Mesodermal cell (in vitro differentiated cells): ENCODE results near the gene SLC4A7.
"Not testable (repeated sequence)": the region's sequence is repeated elsewhere in the genome, so short reads cannot be mapped to it uniquely, and the experiment has no call there.

Experiments
- H3K27ac ChIP-seq: 2 replicates; pipeline ENCODE4 v1.7.0; 2013; ENCODE audit warnings: mild to moderate bottlenecking, low read depth, low read length, moderate library complexity; ENCODE audit not compliant: severe bottlenecking
- H3K36me3 ChIP-seq: 2 replicates; pipeline ENCODE4 v1.7.1; 2013; ENCODE audit warnings: mild to moderate bottlenecking, low read length, moderate library complexity; ENCODE audit not compliant: control insufficient read depth, insufficient read depth
- H3K4me1 ChIP-seq: one replicate; pipeline ENCODE4 v1.7.1; 2013; ENCODE audit warnings: mild to moderate bottlenecking, low read length; ENCODE audit not compliant: insufficient read depth, control insufficient read depth, poor library complexity, severe bottlenecking
- H3K4me3 ChIP-seq: 2 replicates; pipeline ENCODE4 v1.7.0; 2013; ENCODE audit warnings: low read length, control low read depth, mild to moderate bottlenecking; ENCODE audit not compliant: insufficient read depth, poor library complexity, severe bottlenecking; ENCODE audit errors: extremely low read depth
- H3K9me3 ChIP-seq: 2 replicates; pipeline ENCODE4 v1.7.1; 2013; ENCODE audit warnings: mild to moderate bottlenecking, low read length, moderate library complexity; ENCODE audit not compliant: control insufficient read depth
- WGBS, 2 experiments: methylation state at CpG; one replicate each; pipeline ENCODE4 v1.1.5; 2013; ENCODE audit warnings: missing lambda C conversion rate in 2 of 2; ENCODE audit not compliant: insufficient coverage in 2 of 2; 5-methylcytosine and 5-hydroxymethylcytosine counted together

Gene SLC4A7

DNA sequence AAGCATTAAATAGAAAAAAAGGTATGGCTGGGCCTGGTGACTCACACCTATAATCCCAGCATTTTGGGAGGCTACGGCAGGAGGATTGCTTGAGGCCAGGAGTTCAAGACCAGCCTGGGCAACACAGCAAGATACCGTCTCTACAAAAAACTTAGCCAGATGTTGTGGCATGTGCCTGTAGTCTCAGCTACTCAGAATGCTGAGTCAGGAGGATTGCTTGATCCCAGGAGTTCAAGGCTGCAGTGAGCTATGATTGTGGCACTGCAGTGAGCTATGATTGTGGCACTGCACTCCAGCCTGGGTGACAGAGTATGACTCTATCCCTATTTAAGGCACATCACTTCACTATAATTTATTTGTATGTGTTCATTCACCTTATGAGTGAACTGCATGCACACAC, 54.3 kb downstream of the SLC4A7 start:
- no peak overlapping the region for H3K4me3 ChIP-seq
- no peaks in the 10 kb centered on the region for H3K4me1 ChIP-seq
- H3K9me3 ChIP-seq = no peaks in the 10 kb centered on the region
- H3K27ac ChIP-seq = no peak overlapping the region
- WGBS, 2 experiments = 91 to 93% methylated on average over 2 of the region's 2 CpGs
- peaks cover 56% of the 10 kb centered on the region for H3K36me3 ChIP-seq

DNA sequence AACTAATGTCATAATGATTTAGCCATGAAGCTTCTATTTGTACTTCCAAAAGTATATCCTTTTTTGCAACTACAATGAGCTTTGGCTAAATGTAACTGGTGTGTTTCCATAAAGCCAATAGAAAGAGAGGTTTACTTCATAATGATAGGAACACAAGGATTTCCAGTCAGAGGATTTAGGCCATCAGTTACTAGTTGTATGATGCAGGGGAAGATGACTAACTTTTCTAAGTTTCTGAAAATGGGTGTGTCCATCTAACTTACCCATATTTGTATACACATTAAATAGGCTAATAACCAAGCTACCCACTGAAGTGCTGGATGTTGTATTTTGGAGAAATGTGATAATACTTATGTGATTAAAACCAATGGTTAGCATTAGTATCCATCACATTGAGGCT, 55.7 kb downstream of the SLC4A7 start:
- Histone ChIP-seq H3K9me3 (no peaks in the 10 kb centered on the region), H3K27ac (no peak overlapping the region), H3K4me3 (no peak overlapping the region), H3K4me1 (no peaks in the 10 kb centered on the region), H3K36me3 (peaks cover 51% of the 10 kb centered on the region)

DNA sequence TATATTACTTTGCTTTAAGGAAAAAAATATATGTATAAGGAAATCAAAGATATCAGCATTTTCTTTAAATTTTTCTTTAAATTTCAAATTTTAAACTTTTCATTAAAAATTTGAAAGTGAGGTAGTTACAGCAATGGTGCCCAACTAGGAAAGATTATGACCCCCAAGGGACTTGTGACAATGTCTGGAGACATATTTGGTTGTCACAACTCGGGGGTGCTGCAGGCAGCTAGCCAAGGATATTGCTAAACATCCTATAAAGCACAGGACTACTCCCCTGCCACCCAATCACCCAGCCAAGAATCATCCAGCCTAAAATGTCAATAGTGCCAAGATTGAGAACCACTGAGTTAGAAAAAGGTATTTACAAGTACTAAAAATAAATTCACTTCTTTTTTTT, 57.3 kb downstream of the SLC4A7 start:
- no peaks in the 10 kb centered on the region for H3K9me3 ChIP-seq
- peaks cover 54% of the 10 kb centered on the region for H3K36me3 ChIP-seq
- no peaks in the 10 kb centered on the region for H3K4me1 ChIP-seq
- H3K27ac ChIP-seq = no peak overlapping the region
- no CpG with 5 or more reads among the region's 1 CpG for WGBS, 2 experiments
- H3K4me3 ChIP-seq = no peak overlapping the region

DNA sequence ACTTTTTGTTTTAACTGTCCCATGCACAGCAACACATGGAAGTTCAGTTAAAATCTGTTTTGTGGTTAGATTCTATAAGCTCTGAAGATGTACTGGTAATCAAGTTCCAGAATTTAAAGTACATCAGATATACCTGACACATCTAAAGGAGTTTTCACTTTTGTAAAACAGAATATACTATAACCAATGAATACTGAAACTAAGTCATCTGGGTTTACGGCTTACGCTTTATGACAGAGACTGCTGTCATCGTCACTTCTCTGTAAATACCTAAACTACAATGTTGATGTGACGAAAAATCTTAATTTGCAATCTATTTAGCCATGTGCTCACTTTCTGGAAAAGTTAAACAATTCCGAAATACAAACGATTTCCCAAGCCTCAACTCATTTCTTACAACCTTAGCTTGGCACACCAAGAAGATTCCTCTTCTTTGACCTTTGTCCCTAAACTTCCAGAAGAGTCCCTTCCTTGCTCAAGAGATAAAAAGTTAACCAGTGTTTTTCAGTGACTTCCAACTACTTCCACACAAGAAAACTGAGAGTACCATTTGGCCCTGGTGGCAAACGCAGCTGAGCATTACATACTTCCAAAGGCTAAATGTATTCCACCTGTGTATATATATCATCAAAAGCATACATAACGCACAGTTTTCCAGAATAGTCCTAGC, 58.2 kb downstream of the SLC4A7 start:
- Histone ChIP-seq H3K27ac (no peak overlapping the region), H3K36me3 (peaks cover 53% of the 10 kb centered on the region), H3K4me3 (no peak overlapping the region), H3K9me3 (no peaks in the 10 kb centered on the region), H3K4me1 (no peaks in the 10 kb centered on the region)
- WGBS, 2 experiments = 96 to 99% methylated on average over 6 to 7 of the region's 8 CpGs

- not testable (repeated sequence) for H3K27ac ChIP-seq, H3K4me1 ChIP-seq, H3K4me3 ChIP-seq, H3K9me3 ChIP-seq
- peaks cover 53% of the 10 kb centered on the region for H3K36me3 ChIP-seq
- 84 to 88% methylated on average over 3 to 6 of the region's 13 CpGs for WGBS, 2 experiments
These were observed 59.2 kb downstream of the SLC4A7 start for GRCh38 chr3:27424812-27425521.

DNA sequence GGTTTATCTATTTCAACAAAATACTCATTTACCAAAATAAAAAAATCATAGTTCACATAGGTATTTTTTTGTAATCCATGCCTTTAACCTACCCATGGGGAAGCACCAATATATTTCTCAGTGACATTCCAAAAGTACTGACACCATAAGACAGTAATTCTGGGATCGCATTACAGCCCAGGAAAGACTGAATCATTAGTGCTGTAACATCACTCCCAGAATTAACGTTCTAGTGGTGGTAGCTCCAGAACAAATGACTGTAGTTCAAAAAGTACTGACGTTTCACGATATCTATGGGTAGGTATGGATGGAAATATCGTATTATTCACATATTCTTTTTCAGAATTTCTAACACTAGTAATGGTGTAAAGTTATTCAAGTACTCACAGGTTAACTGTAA, 60.7 kb downstream of the SLC4A7 start:
- peaks cover 50% of the 10 kb centered on the region for H3K36me3 ChIP-seq
- H3K4me3 ChIP-seq = no peak overlapping the region
- H3K4me1 ChIP-seq = no peaks in the 10 kb centered on the region
- WGBS, 2 experiments = 48% methylated on average over 2 of the region's 5 CpGs; no CpG with 5 or more reads in 1 of the 2 experiments
- H3K9me3 ChIP-seq = no peaks in the 10 kb centered on the region
- no peak overlapping the region for H3K27ac ChIP-seq

GRCh38 chr3:27422617-27423016, 61.6 kb downstream of the SLC4A7 start:
- H3K27ac ChIP-seq = no peak overlapping the region
- 100% methylated on average over 1 of the region's 2 CpGs; no CpG with 5 or more reads in 1 of the 2 experiments for WGBS, 2 experiments
- no peak overlapping the region for H3K4me3 ChIP-seq
- H3K9me3 ChIP-seq = no peaks in the 10 kb centered on the region
- H3K36me3 ChIP-seq = peaks cover 52% of the 10 kb centered on the region
- H3K4me1 ChIP-seq = no peaks in the 10 kb centered on the region

DNA sequence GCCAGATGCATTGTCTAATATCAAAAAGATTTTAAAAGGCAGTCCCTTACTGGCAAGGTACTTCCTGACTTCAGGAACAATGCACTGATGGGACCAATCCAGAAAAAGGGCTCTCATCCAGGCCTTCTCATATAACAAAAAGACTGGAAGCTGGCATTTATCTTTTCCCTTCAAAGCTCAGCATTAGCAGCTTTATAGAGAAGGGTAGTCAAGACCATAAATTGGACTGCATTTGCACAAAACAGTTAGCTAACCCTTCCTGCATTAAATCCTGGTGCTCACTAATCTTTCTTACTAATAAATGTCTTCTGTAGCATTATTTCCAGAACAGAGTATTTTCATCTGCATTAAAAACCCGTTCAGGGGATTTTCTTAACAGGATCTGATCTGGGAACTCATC, 69.0 kb downstream of the SLC4A7 start:
- Histone ChIP-seq H3K4me1 (no peaks in the 10 kb centered on the region), H3K27ac (no peak overlapping the region), H3K36me3 (peaks cover 58% of the 10 kb centered on the region), H3K4me3 (no peak overlapping the region), H3K9me3 (no peaks in the 10 kb centered on the region)
- 100% methylated on average over 1 of the region's 1 CpG for WGBS, 2 experiments

- peaks cover 56% of the 10 kb centered on the region for H3K36me3 ChIP-seq
- no peaks in the 10 kb centered on the region for H3K9me3 ChIP-seq
- H3K4me3 ChIP-seq = no peak overlapping the region
- 100% methylated on average over 1 of the region's 3 CpGs; no CpG with 5 or more reads in 1 of the 2 experiments for WGBS, 2 experiments
- no peaks in the 10 kb centered on the region for H3K4me1 ChIP-seq
- H3K27ac ChIP-seq = no peak overlapping the region
These were observed 91.1 kb downstream of the SLC4A7 start for GRCh38 chr3:27392950-27393679.

DNA sequence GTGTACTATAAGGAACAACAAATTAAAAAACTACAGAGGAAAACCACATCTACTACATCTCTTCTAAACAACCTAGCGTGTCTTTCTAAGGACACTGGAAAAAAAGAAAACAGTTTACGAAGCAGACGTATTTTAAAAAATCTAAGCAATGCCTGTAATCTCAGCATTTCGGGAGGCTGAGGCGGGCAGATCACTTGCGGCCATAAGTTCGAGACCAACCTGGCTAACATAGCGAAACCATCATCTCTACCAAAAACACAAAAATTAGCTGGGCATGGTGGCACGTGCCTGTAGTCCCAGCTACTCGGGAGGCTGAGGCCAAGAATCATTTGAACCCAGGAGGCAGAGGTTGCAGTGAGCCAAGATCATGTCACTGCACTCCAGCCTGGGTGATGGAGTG, 91.8 kb downstream of the SLC4A7 start:
- not testable (repeated sequence) for H3K4me3 ChIP-seq, H3K9me3 ChIP-seq, H3K4me1 ChIP-seq, H3K27ac ChIP-seq
- WGBS, 2 experiments = 93 to 98% methylated on average over 5 to 10 of the region's 10 CpGs
- H3K36me3 ChIP-seq = peaks cover 54% of the 10 kb centered on the region

DNA sequence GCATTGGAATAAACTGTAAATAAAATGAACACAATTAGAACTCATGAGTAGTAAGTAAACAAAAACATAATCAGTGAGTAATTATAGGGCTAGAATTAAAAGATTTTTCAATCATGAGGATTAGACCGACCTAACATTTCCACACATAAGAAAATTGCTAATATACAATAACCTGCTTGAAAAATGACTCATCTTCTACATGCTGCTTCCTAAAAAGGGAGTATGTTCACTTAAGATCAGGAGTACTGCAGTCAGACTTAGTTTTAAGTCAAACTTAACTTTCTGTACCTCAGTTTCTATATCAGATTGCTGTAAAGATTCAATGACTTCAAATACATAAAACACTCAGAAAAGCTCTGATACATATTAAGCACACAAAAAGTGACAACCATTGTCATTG, 92.4 kb downstream of the SLC4A7 start:
- Histone ChIP-seq H3K4me1 (no peaks in the 10 kb centered on the region), H3K36me3 (peaks cover 53% of the 10 kb centered on the region)
- no CpG with 5 or more reads among the region's 1 CpG for WGBS, 2 experiments

More for the DNA sequence above, 92.4 kb downstream of the SLC4A7 start:
- Histone ChIP-seq H3K4me3 (no peak overlapping the region), H3K9me3 (no peaks in the 10 kb centered on the region), H3K27ac (no peak overlapping the region)
